GM18870 (cell line): Measurements from ENCODE around the gene FXYD2.
A peak's percentile ranks its signal among the peaks of the same experiment; 100 is the strongest.
"Not testable (repeated sequence)": the region's sequence is repeated elsewhere in the genome, so short reads cannot be mapped to it uniquely, and the experiment has no call there.

Experiments used
- ATAC-seq: cut with Tn5 transposase; IDR thresholded peaks from one replicate; pipeline ENCODE4 v1.9.1; 2021; ENCODE audit warnings: moderate library complexity; ENCODE audit not compliant: unreplicated experiment

The FXYD2 gene

DNA sequence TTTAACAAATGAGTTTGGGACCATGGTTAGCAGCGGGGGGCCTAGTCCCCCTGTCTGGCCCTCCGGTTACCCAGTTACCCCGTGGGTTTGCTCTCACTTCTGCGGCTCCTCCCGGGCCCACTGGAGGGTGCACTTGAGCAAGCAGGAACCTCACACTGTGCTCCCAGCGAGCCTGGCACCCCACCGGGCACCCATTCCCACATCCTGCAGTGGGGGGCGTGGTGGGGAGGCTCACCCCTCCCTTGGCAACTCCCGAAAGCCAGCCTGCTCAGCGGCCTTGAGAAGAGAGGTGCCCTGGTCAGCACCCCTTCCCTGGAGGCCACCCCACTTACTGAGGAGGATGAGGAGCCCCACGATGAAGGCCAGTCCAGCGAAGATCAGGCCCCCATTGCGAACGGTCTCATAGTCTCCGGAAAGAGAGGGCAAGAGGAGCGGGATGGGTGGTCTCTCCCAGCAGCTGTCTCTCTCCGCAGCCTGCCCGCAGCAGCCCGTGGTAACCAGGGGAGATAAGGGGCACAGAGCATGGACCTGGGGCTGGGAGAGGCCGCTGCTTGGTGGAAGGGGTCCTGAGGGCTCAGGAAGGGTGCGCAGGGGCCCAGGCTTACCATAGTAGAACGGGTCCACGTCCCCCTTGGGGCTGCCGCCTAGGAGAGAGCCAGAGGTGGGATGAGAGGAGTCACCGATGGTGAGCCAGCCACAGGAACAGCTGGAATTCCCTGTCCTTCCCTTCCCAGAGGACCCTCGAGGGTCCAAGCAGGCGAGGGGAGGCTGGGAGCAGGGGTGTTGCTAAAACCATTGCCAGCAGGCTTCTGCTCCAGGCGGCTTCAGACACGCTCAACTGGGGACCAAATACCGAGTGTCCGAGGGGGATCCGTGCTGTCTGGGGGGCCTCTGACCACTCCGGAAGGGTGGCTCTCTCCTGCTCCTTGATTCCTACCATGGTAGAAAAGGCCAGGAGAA lies 2.2 kb downstream of the FXYD2 start:
- no peak for ATAC-seq

DNA sequence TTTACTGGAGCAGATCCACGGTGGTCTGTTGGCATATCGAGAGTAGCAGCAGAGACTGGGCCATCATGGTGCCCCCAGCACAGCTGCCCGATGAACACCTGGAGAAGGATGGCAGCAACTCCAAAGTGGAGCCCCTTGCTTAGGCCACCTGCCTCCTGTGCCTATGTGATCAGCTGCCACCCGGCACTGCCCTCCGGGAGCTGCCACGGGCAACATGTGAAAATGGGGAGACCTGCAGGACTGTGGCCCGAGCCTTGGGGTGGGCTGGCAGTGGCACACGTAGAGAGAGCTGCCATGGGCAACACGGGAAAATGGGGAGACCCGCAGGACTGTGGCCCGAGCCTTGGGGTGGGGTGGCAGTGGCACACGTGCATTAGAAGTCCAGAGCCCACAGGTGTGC lies 3.1 kb downstream of the FXYD2 start:
- no peak for ATAC-seq

DNA sequence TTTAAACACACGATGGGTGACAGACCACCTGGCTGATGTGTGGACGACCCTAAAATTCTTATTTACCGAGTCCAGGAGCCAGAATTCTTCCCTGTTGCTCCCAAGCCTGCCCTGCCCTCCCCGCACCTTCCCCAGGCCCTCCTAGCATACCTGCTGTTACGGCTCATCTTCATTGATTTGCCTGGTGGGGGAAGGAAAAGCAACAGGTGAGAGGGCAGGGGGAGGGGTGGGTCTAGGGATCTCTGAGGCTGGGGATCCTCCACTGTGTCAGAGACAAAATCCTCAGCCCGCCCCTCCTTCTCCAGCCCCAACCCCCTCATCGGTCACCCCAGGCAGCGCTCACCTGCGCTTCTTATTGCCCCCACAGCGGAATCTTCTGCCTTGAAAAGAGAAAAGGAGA lies 4.0 kb downstream of the FXYD2 start:
- no peak for ATAC-seq

- no peak for ATAC-seq
These were observed 4.5 kb downstream of the FXYD2 start for GRCh38 chr11:117820071-117820470.

DNA sequence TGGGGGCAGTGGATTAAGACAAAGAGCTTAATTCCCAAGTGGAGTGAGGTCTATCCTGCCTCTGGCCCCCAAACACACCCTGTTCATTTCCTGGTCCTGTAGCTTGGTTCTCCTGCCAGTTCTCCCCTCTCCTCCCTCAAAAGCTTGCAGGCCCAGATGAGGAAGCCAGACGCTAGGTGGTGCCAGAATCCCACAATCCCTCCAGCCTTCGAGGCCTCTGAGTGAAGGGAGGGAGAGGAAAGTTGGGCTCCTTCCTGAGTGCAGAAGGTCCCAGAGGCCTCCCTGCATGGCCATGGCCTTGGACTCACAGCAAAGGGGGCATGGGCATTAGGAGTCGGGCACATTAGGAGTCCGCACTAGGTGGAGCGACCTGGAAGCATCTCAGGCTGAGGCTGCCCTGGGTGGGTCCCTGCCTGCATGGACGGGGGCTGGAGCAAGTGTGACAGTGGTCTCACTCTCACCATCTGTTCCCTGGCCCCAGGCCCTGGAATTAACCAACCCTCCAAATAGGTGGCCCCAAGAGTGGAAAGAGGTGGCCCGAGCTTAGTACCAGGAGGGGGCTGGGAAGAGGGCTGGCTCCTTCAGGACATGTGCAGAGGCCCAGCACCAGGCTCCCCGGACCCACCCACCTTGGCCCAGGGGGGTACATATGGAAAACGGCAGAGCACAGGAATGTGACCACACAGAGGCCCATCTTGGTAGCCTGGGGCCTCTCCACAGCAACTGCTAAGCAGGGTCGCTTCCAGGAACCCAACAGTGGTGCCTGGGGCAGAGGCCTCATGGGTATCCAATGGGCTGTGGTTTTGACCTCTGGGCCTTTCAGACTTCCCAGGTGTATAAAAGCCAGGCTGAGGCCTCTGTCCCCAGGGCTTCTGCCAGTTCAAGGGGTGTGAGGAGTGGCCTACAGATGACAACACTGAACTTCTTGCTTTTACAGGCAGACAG lies 5.2 kb downstream of the FXYD2 start:
- no peak for ATAC-seq

- no peak for ATAC-seq
These were observed 6.3 kb downstream of the FXYD2 start for GRCh38 chr11:117818041-117818873.

GRCh38 chr11:117817368-117818040 lies 7.0 kb downstream of the FXYD2 start:
- ATAC-seq = no peak

GRCh38 chr11:117816846-117817367 lies 7.6 kb downstream of the FXYD2 start:
- ATAC-seq = no peak

- ATAC-seq = no peak
These were observed 8.3 kb downstream of the FXYD2 start for GRCh38 chr11:117816151-117816741.

DNA sequence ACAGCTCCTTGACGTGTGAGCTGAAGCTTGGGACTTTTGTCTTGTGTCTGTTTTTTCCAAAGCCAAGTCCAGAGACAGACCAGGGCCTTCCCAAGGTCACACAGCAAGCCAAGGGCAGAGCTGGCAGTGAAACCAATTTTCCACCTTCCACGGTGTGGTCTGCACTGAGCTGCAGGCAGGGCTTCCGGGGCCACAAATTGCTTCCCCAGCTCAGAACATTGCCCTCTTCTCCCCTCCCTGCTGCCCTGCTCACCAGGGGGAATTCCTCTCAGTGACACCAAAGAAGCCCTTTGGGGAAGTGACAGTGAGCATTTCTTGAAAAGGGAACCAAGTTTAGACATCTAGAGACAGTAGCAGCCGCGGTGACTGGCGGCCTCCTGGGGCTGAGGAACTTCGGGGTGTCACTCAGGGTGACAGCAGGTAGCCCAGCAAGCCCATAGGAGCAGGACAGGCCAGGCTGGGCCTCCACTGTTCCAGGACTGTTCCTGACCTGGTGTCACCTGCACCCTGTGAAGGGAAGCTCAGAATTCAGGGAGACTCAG lies 9.2 kb downstream of the FXYD2 start:
- peak; percentile 72 for ATAC-seq

- ATAC-seq = no peak
These were observed 9.7 kb downstream of the FXYD2 start for GRCh38 chr11:117814766-117815261.

DNA sequence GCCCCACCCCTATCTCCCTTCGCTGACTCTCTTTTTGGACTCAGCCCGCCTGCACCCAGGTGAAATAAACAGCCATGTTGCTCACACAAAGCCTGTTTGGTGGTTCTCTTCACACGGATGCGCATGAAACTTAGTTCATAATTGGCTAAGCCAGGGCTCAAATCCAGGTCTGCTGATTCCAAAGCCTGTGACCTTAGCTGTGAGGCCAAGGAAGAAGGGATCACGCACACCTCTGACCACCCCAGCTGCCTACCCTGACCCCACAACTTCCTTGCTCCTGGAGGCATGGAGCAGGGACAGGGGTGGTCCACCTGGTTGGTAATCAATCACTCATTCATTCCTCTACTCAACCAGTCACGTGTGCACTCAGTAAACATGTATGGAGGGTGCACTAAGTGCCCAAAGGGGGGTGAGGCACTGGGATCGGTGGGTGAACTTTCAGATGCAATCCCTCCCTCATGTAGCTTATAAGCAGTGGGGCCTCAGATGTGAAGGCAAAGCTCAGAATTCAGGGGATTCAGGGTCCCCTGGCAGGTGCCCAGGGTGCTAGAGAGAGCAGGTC lies 10.3 kb downstream of the FXYD2 start:
- ATAC-seq = no peak

- not testable (repeated sequence) for ATAC-seq
These were observed 14.5 kb downstream of the FXYD2 start for GRCh38 chr11:117810056-117810451.

GRCh38 chr11:117809236-117810055 lies 15.1 kb downstream of the FXYD2 start:
- no peak for ATAC-seq

DNA sequence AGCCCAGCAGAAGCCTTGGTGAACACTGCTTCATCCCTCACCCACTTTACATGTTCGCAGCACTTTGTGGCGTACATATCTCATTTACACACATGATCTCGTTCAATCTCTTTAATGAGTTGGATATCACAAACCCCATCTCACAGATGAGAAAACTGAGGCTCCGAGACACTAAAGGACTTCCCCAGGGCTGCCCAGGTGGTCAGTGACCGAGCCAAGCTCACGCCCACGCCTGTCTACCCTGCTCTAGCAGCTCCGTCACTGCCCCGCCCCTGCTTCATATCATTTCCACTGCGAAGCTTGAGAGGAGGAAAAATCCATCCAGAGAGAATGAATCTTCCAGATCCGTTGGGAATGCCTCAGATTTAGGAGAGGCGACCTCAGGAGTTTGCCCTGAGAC lies 15.8 kb downstream of the FXYD2 start:
- ATAC-seq = no peak

- no peak for ATAC-seq
These were observed 16.8 kb downstream of the FXYD2 start for GRCh38 chr11:117807482-117808327.

DNA sequence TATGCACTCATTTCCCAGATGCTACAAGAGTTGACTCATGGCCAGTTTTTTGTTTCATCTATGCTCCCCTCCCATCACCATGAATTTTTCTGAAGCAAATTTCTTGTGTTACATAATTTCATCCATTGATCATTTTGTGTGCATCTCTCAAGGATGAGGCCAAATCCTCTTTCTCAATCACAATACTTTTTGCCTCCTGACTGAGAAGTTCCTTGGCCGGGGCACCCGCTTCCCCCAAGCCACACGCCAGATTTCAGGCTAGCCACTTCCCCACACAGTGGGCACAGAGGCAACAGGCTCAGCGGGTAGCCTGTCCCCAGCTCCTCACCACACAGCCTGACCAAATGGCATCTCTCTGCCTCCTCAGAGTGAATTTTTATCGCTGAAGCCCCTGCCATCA lies 17.7 kb downstream of the FXYD2 start:
- no peak for ATAC-seq
